GM12873 (cell line): ENCODE results near the gene SLC12A5.

Experiments used
- TF ChIP-seq, protein P1 (sequence below): IDR thresholded peaks from 2 replicates; pipeline ENCODE4 v1.5.1; 2012; ENCODE audit warnings: low read depth, mild to moderate bottlenecking, moderate library complexity, low read length, control low read depth; ENCODE audit not compliant: insufficient read depth; ENCODE audit errors: missing control alignments

The SLC12A5 gene

DNA sequence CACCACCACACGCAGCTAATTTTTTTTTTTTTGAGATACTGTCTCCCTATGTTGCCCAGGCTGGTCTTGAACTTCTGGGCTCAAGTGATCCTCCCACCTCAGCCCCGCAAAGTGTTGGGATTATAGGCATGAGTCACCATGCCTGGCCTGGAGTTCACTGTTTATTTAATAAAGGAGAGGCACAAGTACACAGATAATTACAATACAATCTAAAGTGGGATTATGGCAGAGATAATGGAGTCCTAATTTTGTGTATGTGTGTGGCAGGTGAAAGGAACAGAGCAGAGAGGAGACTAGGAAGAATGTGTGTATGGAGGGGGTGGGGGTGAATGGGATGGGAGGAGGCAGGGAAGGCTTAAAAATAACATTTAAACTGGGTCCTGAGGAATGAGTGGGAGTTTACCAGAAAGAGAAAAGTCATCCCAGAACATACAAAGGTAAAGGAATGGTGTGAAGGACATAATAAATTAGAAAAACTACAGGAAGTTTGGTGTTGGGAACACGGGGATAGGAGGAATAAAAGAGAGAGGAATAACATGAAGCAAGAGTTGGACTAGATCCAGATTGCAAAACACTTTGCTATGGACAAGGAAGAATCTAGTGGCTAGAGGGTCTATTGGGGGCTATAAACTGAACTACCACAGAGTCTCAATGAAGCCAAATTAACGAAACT is 56.3 kb downstream of the SLC12A5 start:
- TF ChIP-seq, protein P1, sequence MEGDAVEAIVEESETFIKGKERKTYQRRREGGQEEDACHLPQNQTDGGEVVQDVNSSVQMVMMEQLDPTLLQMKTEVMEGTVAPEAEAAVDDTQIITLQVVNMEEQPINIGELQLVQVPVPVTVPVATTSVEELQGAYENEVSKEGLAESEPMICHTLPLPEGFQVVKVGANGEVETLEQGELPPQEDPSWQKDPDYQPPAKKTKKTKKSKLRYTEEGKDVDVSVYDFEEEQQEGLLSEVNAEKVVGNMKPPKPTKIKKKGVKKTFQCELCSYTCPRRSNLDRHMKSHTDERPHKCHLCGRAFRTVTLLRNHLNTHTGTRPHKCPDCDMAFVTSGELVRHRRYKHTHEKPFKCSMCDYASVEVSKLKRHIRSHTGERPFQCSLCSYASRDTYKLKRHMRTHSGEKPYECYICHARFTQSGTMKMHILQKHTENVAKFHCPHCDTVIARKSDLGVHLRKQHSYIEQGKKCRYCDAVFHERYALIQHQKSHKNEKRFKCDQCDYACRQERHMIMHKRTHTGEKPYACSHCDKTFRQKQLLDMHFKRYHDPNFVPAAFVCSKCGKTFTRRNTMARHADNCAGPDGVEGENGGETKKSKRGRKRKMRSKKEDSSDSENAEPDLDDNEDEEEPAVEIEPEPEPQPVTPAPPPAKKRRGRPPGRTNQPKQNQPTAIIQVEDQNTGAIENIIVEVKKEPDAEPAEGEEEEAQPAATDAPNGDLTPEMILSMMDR, result no peak

DNA sequence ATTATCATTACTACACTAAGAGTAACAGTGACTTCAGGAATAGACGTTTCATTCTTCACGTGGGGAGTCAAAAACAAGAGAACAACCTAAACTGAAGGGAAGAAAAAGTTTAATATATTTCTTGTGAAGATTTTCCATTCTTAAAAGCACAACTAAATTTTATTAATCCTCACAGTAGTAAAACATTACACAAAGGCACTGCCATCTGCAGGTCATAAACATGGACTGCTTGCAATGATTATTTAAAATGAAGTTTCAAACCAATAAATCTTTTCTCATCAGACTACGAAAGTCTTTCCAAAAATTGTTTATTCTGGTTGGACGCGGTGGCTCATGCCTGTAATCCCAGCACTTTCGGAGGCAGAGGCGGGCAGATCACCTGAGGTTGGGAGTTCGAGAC is 58.1 kb downstream of the SLC12A5 start:
- TF ChIP-seq, protein P1, result peak; percentile 27

DNA sequence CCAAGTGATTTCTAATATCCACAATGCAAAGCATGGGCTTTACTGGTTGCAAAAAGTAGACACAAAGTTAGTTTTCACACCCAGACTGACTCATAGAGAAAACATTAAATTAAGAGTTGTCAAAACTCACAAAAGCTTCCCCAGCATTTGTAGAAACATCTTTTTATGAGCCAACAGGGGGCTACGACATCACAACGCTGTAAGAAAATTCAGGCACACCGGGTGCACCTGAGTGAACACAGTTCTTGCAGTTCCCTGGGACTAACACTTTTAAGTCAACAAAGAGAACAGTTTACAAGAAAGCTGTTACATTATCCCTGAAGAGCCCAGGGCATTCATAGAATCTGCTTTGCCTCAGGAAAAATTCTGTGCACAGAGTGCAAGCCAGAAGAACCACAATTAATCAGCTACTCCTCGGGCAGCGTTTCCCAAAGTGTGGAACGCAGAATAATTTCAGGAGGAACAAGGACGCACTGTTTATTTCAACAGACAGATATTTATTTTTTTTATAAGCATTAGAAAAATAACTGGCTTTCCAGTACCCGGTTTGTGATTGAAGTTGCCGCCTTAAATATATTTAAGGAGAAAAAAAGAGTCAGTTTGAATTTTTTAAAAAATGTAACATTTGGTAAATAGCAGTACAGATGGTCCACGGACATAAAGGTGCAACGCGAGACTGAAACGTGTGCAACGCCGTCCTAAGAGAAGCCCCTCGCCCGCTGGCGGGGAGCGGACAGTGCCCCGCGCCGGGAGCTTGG is 59.6 kb downstream of the SLC12A5 start:
- TF ChIP-seq, protein P1, result peak; percentile 24

DNA sequence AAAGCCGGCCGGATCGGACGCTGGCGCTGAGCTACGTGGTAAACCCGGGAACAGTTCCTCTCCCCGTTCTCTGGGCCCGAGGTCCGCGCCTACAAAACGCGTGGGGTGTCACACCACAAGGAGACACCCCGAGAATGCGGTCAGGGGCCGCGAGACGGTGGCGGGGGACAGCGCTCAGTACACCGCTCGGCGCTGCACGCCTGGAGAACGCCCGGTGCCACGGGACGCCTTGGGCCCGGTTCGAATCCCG is 60.1 kb downstream of the SLC12A5 start:
- TF ChIP-seq, protein P1, result no peak

DNA sequence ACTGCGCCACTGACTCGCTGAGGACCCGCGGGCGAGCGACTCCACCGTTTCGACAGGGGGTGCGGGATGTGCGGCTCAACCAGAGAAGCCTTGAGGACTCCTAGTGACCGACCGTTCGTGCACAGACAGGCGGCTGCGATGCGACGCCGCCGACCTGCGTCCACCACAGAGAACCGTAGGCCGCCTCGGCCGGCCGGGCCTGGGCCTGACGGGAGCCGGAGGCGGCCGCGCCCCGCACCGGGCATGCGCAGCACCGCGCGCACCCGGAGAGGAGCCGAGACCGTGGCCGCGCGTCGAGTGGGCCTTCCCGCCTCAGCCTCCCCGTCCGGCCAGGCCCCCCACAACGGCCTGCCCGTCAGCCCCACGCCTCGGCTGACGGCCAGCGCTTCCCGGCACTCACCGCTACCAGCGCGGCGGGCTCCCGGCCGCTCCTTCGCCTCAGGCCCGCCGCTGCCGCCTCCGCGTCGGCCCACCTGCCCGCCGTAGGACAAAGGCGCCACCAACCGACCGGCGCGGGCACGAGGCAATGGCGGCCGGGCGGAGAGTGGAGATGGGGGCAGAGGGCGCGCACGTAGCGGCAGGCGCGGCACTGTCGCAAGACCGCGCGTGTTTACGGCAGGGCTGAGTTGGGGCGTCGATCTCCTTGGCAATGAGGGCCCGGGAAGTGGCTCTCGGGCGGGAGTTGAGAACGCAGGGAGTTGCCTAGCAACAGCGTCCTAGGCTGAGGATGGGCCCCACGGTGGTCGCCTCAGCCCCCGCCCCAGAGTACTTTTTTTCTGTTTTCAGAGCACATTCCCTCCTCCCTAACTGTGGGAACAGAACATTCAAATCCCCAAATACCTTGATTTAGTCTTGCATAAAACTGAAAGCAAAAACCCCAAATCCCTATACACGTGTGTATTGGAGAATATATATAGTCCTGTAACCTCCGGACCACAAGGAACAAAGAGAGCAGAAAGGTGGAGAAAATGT is 60.7 kb downstream of the SLC12A5 start, which contains the start of gene NCOA5:
NCOA5 (minus strand) TSS at position 546 of the 972 bp plus-strand sequence. CDS start 10,538 bp downstream, outside the sequence.
- TF ChIP-seq, protein P1, result no peak

DNA sequence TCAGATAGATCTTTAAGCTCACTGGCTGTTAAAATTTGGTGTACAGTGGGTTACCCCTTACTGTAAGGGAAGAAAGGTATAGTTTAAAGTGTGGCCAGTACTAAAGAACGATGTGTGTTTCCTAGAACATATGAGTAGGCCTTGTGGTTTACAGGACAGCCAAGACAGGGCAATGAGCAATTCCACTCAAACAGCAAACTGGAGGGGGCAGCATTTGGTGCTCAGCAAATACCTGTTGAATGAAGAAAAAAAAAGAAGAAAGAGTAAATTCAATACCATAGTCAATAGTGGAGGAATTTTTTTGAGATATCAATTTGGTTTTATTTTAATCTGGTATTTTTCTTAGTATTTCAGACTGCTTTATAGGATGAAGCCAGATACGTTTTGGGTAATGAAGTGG is 64.5 kb downstream of the SLC12A5 start:
- TF ChIP-seq, protein P1, result no peak
